Fibroblast of lung (primary cell): ENCODE measurements around the gene LRMDA.

Experiments used
- CTCF ChIP-seq, 2 donors: IDR thresholded peaks in 1 of 2; conservative IDR thresholded peaks in 1 of 2; 1 replicate in 1 of 2; 2 replicates in 1 of 2; pipeline ENCODE4 v1.5.1; 2011 to 2012; ENCODE audit warnings: low read length in 2 of 2, control low read depth in 1 of 2, inconsistent platforms in 1 of 2, low read depth in 1 of 2, mild to moderate bottlenecking in 1 of 2
- EZH2 ChIP-seq: IDR thresholded peaks from 2 replicates; pipeline ENCODE4 v1.5.1; 2012; ENCODE audit warnings: low read length, control low read depth, mild to moderate bottlenecking; ENCODE audit errors: missing control alignments

- TF ChIP-seq CTCF (conservative IDR thresholded peaks at IDR 0.05 in 1 of 2, IDR thresholded peaks at IDR 0.05 in 1 of 2; ENCODE audit: low read depth in 1 of 2, low read length in 2 of 2), result no peak
- no peak for TF ChIP-seq EZH2
These were observed 71.0 kb downstream of the LRMDA start for GRCh38 chr10:75502389-75502788.
